Fibroblast of skin of left biceps (primary cell): ENCODE results near the gene C5orf63.
A peak's percentile ranks its signal among the peaks of the same experiment; 100 is the strongest.
"Not testable (repeated sequence)": the region's sequence is repeated elsewhere in the genome, so short reads cannot be mapped to it uniquely, and the experiment has no call there.

ENCODE experiments used
- DNase-seq, 2 experiments: peaks; one replicate each; pipeline ENCODE4 v3.0.0-alpha.2; 2013; ENCODE audit warnings: low read depth in 2 of 2

The C5orf63 gene

GRCh38 chr5:127076315-127077129, 3.2 kb upstream of the C5orf63 start:
- no peak for DNase-seq

- DNase-seq = no peak
Measured at GRCh38 chr5:127074466-127074865, 1.2 kb upstream of the C5orf63 start.

- DNase-seq = no peak
Measured at GRCh38 chr5:127070243-127070642, 3.1 kb downstream of the C5orf63 start.

GRCh38 chr5:127068493-127069214, 4.6 kb downstream of the C5orf63 start:
- peak; percentile 80 to 82 for DNase-seq

DNA sequence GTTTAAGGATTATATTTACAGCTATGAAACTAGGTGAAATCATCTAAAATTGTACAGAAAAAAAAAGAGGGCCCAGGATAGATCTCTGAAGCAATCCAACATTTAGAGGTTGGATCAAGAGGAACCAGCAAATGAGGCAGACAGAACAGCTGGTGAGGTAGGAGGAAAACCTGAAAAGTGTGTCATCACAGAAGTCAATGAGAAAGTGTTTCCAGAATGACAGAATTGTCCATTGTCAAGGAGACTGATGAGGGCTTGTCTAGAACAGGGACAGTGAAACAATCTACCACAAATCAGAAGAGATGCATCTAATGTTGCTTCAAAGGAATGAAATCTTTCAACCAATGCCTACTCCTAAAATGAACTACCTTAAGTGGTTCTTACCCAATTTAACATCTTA, 6.6 kb downstream of the C5orf63 start:
- DNase-seq = no peak

- no peak for DNase-seq
Measured at GRCh38 chr5:127064253-127064840, 9.0 kb downstream of the C5orf63 start.

- no peak for DNase-seq
Measured at GRCh38 chr5:127063257-127063913, 9.9 kb downstream of the C5orf63 start.

DNA sequence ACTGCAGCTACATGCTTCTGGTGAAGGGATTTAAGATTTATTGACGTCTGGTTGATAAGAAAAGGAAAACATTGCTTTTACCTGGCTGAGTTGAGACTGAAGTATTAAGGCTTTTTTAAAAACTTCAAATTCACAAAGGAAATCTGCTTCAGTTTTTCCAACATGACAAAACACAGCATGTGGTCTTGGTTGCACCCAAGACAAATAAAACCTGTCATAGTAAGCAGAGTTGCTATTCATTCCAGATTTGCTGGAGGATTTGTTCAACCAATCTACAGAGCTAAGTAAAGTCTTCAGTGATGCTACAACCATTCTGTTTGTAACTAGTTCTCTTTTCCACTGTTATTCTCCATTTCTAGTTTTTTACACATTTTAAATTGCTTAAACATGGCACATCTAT, 11.3 kb downstream of the C5orf63 start:
- DNase-seq = no peak

DNA sequence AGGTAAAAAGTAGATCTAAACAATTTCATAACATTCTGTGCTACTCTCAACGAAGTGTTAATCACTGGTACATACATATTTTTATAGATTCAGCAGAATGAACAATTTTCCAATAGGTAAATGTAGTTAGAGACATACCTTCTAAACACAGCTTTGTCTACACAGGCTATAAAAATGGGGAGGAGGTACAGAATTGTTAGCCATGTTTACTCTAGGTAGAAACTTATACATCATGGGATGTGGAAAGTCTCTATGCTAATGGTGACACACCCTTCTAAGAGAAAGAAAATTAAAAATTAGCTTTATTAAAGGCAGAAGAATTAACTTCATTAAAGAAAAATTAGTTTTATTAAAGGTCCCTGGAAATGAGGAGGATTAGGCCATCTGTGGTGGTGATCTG, 11.8 kb downstream of the C5orf63 start:
- no peak for DNase-seq

DNA sequence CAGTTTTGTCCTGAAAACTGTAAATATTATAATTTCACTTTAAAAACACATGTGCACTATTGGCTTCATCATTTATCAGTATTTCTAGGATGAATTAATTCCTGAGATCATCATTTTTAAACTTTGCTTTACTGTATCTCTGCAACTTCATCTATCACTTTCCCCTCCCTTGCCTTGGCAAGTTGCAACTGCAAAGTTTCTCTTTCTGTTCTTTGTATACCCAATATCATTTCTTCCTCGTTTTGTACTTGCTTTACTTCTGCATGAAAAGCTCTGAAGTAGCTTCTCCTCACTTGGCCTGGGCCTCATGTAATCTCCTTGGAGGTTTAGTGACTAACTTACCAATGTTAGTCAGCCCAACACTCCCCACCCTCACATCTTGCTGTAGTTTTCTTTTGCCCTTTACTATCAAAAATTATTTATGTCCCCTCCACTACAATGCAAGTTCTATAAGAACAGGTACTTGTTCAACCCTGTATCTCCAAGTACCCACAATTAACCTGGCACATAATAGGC, 12.8 kb downstream of the C5orf63 start:
- DNase-seq = no peak

DNA sequence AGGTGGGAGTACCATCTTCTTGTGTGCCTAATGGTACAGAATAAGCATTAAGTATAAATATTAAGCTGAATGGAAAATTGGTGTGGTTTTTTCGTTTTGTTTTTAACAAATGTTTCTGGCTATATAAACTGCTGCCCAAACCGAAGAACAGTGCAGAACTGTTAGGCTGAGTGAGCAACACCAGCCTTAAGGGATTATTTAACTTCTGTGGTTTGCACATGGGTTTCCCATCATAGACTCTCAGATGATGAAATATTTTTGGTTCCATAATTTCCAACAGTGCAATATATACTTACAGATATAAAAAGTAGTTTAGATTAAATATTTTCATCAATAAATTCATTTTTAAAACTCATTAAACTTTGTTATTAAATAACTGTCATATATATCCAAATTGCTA, 16.4 kb downstream of the C5orf63 start:
- DNase-seq = no peak

- DNase-seq = no peak
Measured at GRCh38 chr5:127055880-127056653, 17.2 kb downstream of the C5orf63 start.

GRCh38 chr5:127053551-127053950, 19.8 kb downstream of the C5orf63 start:
- DNase-seq = not testable (repeated sequence)

GRCh38 chr5:127053049-127053448, 20.3 kb downstream of the C5orf63 start:
- DNase-seq = no peak

DNA sequence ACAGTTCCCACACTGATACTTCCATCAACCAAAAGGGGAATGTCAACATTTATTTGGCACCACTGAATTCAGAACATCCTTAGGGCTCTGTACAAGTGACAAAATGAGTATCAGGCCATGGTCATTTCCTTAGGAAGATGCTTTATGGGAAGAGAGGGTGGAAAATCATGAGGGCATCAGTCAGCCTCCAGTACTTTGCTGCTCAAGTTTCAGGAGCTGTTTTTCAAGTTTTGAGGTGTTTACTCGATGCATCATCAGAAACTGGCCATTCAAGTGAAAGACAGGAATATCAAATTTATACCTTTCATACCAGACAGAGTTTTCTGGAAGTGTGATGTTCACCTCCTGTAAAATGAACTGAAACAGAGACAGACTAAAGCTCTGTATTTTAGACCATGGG, 21.7 kb downstream of the C5orf63 start:
- no peak for DNase-seq

GRCh38 chr5:127046343-127047072, 26.8 kb downstream of the C5orf63 start:
- DNase-seq = no peak

- no peak for DNase-seq
Measured at GRCh38 chr5:127042593-127042992, 30.7 kb downstream of the C5orf63 start.

DNA sequence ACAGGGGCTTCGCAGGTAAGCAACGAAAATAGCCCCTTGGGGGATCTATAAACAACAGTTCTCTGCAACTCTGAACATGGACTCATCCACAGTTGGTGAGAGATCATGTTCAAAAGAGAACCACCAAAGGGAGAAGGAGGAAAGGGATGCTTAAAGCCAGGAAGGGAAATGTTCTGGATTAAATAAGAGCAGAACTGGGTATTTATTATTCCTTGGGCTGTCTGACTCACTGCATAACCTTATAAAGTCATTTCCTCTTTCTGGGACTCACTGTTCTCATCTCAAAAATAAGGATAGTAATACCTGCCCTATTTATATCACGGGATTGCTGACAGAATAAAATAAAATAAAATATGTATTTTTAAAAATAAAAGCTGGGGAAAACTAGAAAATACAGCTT, 31.7 kb downstream of the C5orf63 start:
- DNase-seq = no peak

DNA sequence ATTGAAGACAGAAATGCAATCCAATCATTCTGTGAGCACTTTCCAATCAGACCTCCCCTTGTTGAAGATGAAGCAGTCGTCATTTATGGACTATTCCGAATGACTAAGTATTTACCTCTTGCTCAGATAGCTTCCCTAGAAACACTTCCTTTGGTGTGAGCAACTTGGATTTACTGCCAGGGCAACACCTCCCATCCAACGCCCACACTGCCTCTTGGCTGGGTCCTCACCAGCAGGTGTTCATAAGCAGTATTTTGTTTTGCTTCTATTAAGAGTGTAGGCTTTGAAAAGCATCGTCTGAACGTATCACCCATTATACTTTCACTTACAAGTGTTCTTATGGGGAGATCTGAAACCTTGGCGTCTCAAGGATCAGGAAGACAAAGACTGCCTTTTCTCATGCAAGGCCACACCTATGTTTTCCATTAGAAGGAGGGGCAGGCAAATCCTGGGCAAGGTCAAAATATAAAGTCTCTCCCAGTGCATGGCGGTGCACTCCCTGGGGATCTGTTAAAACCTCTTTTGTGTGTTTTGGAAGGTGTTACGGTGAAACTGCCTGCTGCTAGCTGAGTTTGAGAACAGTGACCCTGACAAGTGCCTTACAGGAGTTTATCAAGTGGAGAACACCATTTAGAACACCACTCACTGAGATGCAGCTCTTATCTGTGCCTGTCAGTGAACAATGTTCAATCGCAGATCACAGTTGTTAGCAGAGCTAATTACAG, 32.3 kb downstream of the C5orf63 start:
- DNase-seq = no peak

- DNase-seq = no peak
Measured at GRCh38 chr5:127038550-127038949, 34.8 kb downstream of the C5orf63 start.
